Activated naive CD8-positive, alpha-beta T cell treated with anti-CD3 and anti-CD28 coated beads, Interleukin-2, amount 50 U/mL, for 16 hours (primary cell): ENCODE results near the gene PEX19.

Experiments
- DNase-seq: peaks from one replicate; pipeline ENCODE4 v3.0.0-alpha.2; 2020; ENCODE audit warnings: low read depth, low spot score

Gene PEX19

GRCh38 chr1:160239582-160240299 lies 45.2 kb downstream of the PEX19 start:
- DNase-seq = no peak

GRCh38 chr1:160238408-160238807 lies 46.5 kb downstream of the PEX19 start:
- no peak for DNase-seq

- DNase-seq = no peak
These were observed 47.4 kb downstream of the PEX19 start for GRCh38 chr1:160237558-160237957.

DNA sequence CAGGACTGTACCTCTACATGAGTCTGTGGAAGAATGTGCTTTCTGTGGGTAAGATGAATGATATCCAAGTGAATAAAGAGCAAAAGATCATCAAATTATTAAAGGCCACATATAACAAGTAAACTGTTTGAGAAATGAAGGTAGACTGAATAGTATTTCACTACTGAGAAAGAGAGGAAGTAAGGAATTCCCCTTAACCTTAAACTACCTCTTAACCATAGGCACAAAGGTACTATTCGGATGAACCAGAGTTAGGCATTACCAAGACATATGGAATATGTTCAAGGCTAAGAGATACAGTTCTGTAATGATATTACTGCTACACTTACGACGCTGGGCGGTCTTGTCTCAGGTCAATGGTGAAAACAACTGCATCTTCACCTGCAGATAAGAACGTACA lies 48.1 kb downstream of the PEX19 start:
- DNase-seq = no peak

DNA sequence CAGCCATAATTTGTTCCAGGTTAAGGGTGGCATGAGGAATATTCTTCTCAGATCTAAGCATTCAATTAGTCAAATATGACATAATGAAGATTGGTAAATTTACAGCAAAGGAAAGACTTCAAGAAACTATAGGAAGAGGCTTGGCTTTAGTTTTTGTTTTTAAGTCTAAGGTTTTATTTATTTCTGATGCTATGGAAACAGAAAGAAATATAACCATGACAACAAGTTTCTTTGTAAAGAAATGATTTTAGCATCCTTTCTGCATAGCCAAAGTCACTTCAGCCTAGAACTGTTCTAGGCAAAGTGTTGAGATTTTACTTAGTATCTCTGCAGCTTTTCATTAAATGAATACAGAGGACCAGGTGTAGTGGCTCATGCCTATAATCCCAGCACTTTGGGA lies 52.0 kb downstream of the PEX19 start:
- DNase-seq = no peak

DNA sequence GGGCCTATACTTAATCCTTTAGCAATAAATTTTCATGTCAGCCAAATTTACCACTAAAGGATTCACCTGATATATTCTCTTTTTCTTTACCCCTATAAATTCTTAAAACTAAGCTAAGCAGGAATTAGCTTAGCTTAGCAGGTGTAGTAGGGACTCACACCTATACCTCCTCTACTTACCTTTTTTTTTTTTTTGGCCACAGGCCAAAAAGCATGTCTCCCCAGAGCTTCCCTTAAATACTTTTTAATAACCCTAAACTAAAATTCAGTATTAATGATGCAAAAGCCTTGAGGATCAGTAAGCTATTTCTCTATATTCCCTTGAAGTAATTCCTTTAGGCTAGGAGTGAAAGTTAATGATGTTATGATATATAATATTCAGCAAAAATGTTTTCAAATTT lies 56.5 kb downstream of the PEX19 start:
- DNase-seq = no peak

DNA sequence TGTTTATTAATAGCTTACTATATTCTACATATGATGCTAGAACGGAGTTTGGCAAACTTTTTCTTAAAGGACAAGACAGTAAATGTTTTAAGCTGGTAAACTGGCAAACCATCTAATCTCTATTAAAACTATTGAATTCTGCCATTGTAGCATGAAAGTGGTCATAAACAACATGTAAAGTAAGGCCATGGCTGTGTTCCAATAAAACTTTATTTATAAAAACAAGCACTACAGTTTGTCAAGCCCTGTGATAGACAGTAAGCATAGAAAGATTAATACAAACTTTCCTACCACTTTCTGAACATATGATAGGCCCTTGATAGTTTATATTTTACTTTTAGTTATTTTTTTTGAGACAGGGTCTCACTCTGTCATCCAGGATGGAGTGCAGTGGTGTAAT lies 57.4 kb downstream of the PEX19 start:
- no peak for DNase-seq

- DNase-seq = no peak
These were observed 57.9 kb downstream of the PEX19 start for GRCh38 chr1:160227034-160227433.
